Retinal pigment epithelial cell (primary cell): ENCODE measurements around the gene OR8B12.
"Not testable (repeated sequence)": the region's sequence is repeated elsewhere in the genome, so short reads cannot be mapped to it uniquely, and the experiment has no call there.

ENCODE experiments used
- DNase-seq: peaks from one replicate; pipeline ENCODE4 v3.0.0-alpha.2; 2010; ENCODE audit warnings: low read depth
- H3K4me3 ChIP-seq: 2 replicates; pipeline ENCODE4 v1.5.1; 2011; ENCODE audit warnings: mild to moderate bottlenecking, low read length, control low read depth, moderate library complexity
- TF ChIP-seq, protein P1 (sequence below): conservative IDR thresholded peaks from 2 replicates; pipeline ENCODE4 v1.5.1; 2011; ENCODE audit warnings: low read depth, low read length, control low read depth, inconsistent platforms

OR8B12 gene

GRCh38 chr11:124533626-124534025 is 9.8 kb downstream of the OR8B12 start:
- DNase-seq = no peak
- H3K4me3 ChIP-seq = no peak overlapping the region
- TF ChIP-seq, protein P1, sequence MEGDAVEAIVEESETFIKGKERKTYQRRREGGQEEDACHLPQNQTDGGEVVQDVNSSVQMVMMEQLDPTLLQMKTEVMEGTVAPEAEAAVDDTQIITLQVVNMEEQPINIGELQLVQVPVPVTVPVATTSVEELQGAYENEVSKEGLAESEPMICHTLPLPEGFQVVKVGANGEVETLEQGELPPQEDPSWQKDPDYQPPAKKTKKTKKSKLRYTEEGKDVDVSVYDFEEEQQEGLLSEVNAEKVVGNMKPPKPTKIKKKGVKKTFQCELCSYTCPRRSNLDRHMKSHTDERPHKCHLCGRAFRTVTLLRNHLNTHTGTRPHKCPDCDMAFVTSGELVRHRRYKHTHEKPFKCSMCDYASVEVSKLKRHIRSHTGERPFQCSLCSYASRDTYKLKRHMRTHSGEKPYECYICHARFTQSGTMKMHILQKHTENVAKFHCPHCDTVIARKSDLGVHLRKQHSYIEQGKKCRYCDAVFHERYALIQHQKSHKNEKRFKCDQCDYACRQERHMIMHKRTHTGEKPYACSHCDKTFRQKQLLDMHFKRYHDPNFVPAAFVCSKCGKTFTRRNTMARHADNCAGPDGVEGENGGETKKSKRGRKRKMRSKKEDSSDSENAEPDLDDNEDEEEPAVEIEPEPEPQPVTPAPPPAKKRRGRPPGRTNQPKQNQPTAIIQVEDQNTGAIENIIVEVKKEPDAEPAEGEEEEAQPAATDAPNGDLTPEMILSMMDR = no peak

- H3K4me3 ChIP-seq = no peak overlapping the region
- DNase-seq = no peak
- TF ChIP-seq, protein P1 = no peak
These were observed 23.0 kb downstream of the OR8B12 start for GRCh38 chr11:124520550-124520854.

DNA sequence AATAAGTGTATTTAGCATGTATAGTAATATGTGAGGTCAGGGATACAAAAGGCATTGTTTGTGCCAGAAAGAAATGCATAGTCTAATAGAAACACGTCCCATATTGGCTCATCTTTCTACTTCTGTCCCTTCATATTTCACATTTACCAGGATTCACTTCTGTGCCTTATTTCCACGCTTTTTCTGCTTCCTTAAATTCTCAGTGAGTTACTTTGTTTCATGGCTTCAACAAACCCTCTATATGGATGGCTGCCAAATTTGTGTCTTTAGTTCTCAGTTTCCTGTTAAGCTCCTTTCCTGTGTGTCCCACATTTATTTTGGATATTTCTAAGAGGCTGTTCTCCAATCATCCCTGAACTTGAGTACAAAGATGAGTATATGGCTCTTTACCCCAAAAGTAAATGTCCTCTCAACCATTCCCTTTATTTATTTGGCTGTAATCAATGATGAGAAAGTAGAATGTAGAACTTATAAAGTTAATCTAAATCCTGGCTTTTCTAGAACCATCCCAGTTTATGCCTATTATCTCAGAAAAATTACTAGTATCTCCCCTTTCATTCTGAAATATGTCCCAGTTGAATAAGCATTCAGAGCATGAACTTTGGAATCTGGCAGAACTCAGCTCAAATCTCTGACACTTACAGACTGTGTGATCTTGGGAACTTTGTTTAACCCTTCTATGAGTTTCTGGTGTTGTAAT is 23.5 kb downstream of the OR8B12 start:
- TF ChIP-seq, protein P1 = no peak
- H3K4me3 ChIP-seq = no peak overlapping the region
- DNase-seq = no peak

GRCh38 chr11:124518989-124519451 is 24.4 kb downstream of the OR8B12 start:
- no peak overlapping the region for H3K4me3 ChIP-seq
- TF ChIP-seq, protein P1 = no peak
- DNase-seq = no peak

- H3K4me3 ChIP-seq = no peak overlapping the region
- TF ChIP-seq, protein P1 = no peak
- no peak for DNase-seq
These were observed 26.1 kb downstream of the OR8B12 start for GRCh38 chr11:124517314-124517713.

GRCh38 chr11:124514675-124515074 is 28.8 kb downstream of the OR8B12 start:
- H3K4me3 ChIP-seq, DNase-seq: not testable (repeated sequence)

GRCh38 chr11:124514131-124514530 is 29.3 kb downstream of the OR8B12 start:
- DNase-seq = no peak
- H3K4me3 ChIP-seq = no peak overlapping the region
- TF ChIP-seq, protein P1 = no peak

GRCh38 chr11:124511745-124512144 is 31.7 kb downstream of the OR8B12 start:
- TF ChIP-seq, protein P1 = no peak
- no peak overlapping the region for H3K4me3 ChIP-seq
- no peak for DNase-seq
